ENCODE data around the gene NUTM2F.
"Not testable (repeated sequence)": the region's sequence is repeated elsewhere in the genome, so short reads cannot be mapped to it uniquely, and the experiment has no call there.

Gene NUTM2F, protein sequence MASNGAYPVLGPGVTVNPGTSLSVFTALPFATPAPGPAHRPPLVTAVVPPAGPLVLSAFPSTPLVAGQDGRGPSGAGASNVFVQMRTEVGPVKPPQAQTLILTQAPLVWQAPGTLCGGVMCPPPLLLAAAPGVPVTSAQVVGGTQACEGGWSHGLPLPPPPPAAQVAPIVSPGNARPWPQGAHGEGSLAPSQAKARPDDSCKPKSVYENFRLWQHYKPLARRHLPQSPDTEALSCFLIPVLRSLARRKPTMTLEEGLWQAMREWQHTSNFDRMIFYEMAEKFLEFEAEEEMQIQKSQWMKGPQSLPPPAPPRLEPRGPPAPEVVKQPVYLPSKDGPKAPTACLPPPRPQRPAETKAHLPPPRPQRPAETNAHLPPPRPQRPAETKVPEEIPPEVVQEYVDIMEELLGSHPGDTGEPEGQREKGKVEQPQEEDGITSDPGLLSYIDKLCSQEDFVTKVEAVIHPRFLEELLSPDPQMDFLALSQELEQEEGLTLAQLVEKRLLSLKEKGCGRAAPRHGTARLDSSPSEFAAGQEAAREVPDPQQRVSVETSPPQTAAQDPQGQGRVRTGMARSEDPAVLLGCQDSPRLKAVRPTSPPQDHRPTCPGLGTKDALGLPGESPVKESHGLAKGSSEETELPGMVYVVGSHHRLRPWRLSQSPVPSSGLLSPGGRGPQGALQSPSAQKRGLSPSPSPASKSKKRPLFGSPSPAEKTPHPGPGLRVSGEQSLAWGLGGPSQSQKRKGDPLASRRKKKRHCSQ

DNA sequence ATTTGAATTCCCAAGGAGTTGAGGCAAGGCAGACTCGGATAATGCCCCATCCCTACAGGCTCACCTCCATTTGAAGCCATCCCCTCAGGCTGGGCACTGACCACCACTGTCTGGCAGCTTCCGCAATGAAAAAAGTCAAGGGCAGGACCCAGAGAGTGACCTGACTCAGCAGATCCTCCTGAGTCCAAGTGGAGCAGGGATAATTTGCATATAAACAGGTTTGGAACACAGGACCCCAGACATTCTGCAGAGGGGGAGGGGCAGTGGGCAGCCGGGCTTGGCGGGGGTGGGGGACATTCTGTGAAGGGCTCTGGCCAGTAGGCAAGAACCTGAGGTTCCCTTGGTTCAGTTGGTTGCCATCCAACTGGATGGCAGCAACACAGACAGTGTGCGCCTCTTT, at the start of gene NUTM2F:
NUTM2F (minus strand) TSS at position 101 of the 400 bp plus-strand sequence; CDS start at position 80, 21 bp downstream.
- DNase-seq; in situ Hi-C loops (cut with MboI; ENCODE audit: low pct_unique_long_range_greater_than_20kb, low sequenced_read_pairs): not testable (repeated sequence)

DNA sequence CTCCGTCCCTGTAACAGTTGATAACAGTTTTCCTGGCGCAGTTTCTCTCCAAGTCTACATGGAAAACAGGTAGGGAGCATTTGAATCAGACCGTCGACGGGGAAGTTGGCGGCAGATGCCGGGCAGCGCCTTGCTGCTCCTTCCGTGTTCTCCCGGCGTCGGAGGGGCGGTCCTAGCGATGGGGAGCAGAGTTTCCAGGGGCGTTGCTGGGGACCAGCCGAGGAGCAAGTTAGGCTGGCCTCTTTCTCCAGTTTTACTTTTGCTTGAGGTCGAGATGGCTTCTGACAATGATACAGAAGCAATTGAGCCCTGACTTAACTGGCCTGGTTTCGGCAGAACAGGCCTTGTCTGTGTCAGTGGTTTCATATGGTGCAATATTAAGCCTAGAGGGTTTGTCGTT, 46.8 kb upstream of the NUTM2F start:
- in situ Hi-C loops (cut with MboI; ENCODE audit: low pct_unique_long_range_greater_than_20kb, low sequenced_read_pairs) = not testable (repeated sequence)
- peak; percentile 25 for DNase-seq

DNA sequence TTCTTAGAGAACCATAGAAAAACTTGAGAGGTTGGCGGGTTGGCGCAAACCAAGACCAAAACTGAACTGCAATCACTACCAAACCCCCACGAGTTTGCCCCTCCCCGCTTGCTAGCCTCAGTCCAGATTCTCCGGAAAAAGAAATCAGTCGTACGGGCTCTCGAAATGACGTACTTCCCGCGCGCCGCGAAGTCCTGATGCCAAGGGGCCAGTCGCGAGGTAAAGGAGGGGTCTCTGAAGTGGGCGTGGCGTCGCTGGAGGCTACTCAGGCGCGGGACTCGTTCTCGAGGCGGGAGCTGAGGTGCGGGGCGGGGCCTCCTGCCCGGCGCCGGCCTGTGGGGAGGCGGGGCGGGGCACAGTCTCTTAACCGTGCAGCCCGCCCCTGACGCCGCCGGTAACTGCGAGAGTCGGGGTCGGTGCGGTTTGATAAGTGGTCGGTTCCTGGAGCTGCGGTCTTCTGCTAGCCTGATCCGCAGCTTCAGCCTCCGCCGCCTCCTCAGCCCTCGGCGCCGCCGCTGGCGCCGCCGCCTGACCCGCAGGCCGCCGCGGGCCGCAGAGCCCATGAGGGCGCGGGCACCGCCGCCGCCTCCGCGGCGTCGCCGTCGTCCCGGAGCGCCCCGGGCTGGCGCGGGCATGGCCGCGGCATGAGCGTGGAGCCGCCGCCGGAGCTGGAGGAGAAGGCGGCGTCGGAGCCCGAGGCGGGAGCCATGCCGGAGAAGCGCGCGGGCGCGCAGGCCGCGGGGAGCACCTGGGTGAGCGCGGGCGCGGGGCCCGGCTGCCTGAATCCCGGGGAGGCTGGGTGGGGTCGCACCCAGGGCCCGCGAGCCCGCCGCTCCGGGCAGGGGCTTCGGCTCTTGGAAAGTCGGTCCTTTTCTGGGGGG, 46.0 kb upstream of the NUTM2F start:
- in situ Hi-C loops (cut with MboI; ENCODE audit: low pct_unique_long_range_greater_than_20kb, low sequenced_read_pairs) = not testable (repeated sequence)
- DNase-seq = peak; percentile 89

DNA sequence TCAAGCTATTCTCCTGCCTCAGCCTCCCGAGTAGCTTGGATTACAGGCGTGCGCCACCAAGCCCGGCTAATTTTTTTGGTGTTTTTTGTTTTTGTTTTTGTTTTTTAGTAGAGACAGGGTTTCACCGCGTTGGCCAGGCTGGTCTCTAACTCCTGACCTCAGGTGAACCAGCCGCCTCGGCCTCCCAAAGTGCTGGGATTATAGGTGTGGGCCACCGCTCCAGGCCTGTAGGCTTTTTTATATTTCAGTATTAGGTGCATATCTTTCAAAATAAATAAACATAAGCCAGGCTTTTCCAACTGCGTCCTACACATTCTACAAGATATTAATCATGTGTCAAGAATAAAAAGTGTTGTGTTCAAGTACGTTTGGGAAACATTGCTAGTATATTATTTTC, 45.3 kb upstream of the NUTM2F start:
- DNase-seq; in situ Hi-C loops (cut with MboI; ENCODE audit: low pct_unique_long_range_greater_than_20kb, low sequenced_read_pairs): not testable (repeated sequence)

DNA sequence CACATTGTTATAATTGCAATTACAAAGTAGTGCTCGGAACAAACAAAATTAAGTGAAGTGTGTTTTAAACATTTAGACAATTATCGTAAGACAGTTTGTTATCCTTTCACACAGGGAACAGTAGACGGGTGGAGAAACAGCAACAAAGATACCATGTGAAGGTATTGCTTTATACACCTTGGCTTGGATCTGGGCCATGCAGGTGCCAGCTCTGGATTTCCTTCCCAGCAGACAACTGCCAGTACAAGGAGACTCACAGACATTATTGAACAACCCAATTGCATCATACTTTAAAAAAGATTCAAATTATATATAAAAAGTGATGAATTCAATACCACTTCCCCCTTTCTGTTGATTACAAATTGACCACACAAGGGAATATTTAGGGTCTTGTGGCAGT, 41.8 kb upstream of the NUTM2F start:
- DNase-seq; in situ Hi-C loops (cut with MboI; ENCODE audit: low pct_unique_long_range_greater_than_20kb, low sequenced_read_pairs): not testable (repeated sequence)

DNA sequence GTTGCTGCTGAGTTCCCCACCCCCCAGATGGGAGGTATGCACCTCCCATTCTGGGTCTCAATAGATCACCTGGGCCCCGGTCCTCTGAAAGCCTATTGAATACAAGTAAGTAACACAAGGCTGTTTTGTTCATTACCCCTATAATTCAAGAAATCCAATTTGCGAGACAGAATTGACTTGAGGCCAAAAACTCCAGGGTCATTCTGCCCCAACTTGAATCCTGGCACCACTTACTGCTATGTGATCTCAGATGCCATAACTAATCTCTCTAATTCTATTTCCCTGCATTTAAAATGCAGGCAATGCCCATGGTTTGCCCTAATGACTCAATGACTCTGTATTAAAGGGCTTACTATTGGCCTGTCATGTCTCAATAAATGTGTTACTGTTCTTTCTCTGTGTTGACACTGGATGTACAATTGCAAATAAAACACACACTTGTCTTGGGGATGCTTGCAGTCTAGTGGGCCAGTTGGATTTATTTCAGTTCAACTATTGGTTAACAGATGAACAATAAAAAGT, 35.7 kb upstream of the NUTM2F start:
- in situ Hi-C loops (cut with MboI; ENCODE audit: low pct_unique_long_range_greater_than_20kb, low sequenced_read_pairs); DNase-seq: not testable (repeated sequence)

DNA sequence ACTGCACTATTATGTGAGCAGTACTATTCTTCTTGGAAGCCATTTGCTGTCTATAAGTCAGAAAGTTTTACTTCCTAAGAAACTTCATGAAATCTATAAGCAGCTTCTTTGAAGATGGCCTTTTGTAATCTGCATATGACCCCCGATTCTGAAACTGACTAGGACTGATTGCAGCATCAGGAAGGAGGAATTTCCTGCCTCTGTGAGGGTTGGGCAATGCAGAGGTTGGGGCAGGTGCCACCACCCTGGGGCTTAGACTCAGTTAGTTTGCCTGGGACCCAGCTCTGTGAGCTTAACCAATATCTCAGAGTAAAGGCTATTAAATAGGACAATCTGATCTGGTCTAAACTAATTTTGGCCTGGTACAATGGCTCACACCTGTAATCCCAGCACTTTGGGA, 28.7 kb upstream of the NUTM2F start:
- in situ Hi-C loops (cut with MboI; ENCODE audit: low pct_unique_long_range_greater_than_20kb, low sequenced_read_pairs); DNase-seq: not testable (repeated sequence)

DNA sequence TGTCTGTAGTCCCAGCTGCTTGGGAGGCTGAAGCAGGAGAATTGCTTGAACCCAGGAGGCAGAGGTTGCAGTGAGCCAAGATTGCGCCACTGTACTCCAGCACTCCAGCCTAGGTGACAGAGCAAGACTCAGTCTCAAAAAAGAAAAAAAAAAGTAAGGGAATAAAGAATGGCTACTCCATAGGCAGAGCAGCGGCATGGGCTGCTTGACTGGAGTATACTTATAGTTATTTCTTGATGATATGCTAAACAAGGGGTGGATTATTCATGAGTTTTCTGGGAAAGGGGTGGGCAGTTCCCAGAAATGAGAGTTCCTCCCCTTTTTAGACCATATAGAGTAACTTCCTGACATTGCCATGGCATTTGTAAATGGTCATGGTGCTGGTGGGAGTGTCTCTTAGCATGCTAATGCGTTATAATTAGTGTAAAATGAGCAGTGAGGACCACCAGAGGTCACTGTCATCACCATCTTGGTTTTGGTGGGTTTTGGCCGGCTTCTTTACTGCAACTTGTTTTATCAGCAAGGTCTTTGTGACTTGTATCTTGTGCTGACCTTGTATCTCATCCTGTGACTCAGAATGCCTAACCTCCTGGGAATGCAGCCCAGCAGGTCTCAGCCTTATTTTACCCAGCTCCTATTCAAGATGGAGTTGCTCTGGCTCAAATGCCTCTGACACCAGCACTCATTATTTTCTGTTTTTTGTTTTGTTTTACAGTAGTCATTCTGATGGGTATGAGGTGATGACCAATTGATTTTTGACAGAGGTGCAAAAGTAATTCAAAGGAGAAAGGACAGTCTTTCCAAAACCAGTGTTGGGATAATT, 23.7 kb upstream of the NUTM2F start:
- in situ Hi-C loops (cut with MboI; ENCODE audit: low pct_unique_long_range_greater_than_20kb, low sequenced_read_pairs); DNase-seq: not testable (repeated sequence)

DNA sequence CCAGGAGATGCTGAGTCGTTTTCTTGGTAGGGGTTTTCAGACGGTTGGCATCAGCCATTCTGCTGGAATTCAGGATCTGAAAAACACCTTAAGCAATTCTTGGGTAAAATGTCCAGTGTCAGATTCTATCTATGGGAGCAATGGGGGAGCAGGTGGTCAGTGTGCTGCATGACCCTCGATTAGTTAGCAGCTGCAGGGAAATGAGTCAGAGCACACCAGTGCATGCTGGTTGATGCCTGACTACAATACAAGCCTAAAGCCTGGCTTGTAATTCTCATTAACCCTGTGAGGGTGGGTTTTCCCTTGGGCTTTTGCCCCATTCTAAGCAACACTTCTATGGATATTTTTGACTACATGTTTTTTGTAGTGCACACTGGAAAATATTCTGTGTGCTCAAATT, 20.3 kb upstream of the NUTM2F start:
- in situ Hi-C loops (cut with MboI; ENCODE audit: low pct_unique_long_range_greater_than_20kb, low sequenced_read_pairs); DNase-seq: not testable (repeated sequence)

DNA sequence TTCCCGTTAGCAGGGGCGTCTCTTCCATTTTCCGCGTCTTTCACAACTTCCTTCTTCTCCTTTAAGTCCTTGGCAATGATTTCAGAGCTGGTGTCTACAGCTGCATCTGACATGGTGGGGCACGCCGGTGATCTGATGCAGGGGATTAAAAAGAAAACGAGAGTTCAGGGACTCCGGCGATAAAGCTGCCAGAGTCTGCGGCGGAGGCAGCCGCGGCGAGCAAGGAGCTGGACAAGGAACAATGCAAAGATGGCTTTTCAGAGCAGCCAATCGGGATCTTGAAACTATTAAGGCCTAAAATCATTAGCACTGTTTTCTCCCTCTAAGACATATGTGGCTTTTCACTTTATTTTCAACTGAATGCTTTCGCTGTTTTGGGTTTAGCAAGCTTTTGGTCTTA, 19.0 kb upstream of the NUTM2F start:
- in situ Hi-C loops (cut with MboI; ENCODE audit: low pct_unique_long_range_greater_than_20kb, low sequenced_read_pairs); DNase-seq: not testable (repeated sequence)

DNA sequence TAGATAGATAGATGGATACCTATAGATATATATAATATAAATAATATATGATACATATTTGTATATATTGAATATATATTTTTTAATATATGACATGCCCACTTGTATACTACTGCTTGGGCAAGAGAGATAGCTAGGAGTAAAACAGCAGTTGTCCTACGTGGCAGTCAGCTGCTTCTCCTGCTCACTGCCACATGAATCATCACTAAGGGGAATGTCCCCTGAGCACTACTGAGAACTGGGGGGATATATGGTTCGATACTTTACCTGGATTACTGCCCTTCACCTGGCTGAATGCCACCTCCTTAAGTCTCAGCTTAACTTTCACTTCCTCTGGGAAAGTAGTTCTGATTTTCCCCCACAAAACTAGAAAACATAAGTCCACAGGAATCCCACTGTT, 13.3 kb upstream of the NUTM2F start:
- in situ Hi-C loops (cut with MboI; ENCODE audit: low pct_unique_long_range_greater_than_20kb, low sequenced_read_pairs); DNase-seq: not testable (repeated sequence)

DNA sequence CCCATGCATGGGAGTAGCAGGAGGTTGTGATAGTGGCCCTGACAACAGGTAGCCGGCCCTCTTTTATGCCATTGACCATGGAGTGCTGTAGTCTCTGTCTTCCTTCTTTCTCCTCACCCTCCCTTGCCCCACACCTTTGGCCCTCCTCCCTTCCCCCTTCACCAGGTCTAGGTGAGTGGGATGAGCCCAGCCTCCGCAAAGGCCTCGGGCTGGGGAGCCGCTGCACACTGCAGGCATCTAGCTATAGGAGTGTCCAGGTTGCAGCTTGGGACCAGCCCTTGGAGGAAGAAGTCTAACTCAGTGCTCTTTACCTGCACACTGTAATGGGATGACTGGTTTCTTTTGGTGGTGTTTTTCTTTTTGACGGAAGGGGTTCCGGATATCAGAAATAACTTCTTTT, 12.3 kb upstream of the NUTM2F start:
- in situ Hi-C loops (cut with MboI; ENCODE audit: low pct_unique_long_range_greater_than_20kb, low sequenced_read_pairs); DNase-seq: not testable (repeated sequence)

DNA sequence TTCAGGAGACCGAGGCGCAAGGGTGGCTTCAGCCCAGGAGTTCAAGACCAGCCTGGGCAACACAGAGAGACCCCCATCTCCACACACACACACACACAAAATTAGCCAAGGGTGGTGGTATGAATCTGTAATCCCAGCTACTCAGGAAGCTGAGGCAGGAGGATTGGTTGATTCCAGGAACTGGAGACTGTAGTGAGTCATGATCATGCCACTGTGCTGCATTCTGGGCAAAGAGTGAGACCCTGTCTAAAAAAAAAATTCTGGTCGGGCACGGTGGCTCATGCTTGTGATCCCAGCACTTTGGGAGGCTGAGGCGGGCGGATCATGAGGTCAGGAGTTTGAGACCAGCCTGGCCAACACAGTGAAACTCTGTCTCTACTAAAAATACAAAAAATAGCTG, 11.2 kb upstream of the NUTM2F start:
- DNase-seq; in situ Hi-C loops (cut with MboI; ENCODE audit: low pct_unique_long_range_greater_than_20kb, low sequenced_read_pairs): not testable (repeated sequence)

DNA sequence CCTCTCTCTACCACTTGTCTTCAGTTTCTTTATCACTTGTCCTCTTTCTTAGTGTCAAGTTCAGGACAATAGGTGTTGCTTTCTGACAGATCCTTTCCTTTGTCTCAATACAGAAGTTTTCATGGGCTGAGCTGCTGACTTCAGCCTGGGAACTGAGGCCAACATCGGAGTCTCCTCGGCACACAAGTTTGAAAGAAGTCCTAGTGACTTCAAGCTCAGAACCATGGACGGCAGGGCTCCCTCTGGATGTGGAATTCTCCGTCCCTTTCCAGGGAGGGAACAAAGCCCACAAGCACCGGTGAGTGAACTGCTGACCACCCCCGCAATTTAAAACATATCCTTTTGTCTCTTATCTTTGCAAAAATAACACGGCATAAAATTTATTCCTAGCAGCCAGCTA, 10.3 kb upstream of the NUTM2F start:
- DNase-seq; in situ Hi-C loops (cut with MboI; ENCODE audit: low pct_unique_long_range_greater_than_20kb, low sequenced_read_pairs): not testable (repeated sequence)

DNA sequence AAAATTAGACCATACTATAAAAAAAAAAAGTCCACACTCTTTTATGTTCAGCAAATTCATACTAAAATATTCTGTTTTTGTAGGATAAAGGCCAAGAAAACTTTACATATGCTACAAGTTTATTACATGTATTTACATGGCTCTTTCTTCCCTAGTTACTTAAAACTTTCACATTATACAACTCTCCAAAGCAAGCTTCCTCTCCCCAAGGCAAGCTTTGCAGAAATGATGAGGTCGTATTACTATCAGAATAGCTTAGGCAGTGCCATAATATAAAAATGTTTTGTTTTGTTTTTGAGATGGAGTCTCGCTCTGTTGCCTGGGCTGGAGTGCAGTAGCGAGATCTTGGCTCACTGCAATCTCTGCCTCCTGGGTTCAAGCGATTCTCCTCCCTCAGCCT, 8.0 kb upstream of the NUTM2F start:
- DNase-seq; in situ Hi-C loops (cut with MboI; ENCODE audit: low pct_unique_long_range_greater_than_20kb, low sequenced_read_pairs): not testable (repeated sequence)

DNA sequence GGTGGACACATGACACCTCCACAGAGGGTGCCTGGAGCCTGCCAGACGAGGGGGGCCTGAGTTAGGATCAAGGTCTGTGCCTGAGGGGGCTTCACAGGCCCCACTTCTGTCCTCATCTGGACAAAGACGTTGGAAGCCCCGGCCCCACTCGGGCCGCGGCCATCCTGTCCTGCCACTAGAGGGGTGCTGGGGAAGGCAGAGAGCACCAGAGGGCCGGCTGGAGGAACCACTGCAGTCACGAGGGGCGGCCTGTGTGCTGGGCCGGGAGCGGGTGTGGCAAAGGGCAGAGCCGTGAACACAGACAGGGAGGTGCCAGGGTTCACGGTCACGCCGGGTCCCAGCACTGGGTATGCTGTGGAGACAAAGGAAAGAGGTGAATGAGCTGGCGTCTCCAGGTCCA, 2.9 kb downstream of the NUTM2F start:
- in situ Hi-C loops (cut with MboI; ENCODE audit: low pct_unique_long_range_greater_than_20kb, low sequenced_read_pairs); DNase-seq: not testable (repeated sequence)

DNA sequence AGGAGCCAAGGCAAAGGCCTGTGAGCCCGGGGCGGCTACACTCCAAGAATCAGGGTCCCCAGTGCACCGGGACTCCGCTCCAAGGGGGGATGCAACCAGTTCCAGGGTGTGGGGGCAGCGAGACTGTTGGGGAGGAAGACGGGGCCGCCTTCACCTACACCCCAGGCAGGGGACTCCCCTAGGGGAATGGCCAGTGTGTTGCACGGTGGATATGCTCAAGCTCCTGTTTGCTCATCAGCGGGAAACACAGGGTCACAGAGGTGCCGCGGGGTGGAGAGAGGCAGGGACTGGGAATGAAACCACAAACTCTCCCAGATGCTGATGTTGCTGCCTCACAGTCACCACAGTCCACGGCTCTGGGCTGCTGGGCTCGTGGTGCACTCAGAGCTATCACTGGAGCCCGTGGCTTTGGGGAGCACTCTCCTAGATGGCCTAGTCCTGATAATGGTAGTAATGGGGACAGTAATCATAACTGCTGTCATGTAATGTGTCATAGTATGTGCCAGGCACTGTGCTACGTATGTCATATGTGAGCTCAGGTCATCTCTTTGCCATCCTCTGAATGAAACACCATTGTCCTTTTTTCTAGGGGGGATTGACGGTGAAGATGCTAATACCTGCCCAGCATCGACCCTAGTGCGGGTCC, 5.2 kb downstream of the NUTM2F start:
- in situ Hi-C loops (cut with MboI; ENCODE audit: low pct_unique_long_range_greater_than_20kb, low sequenced_read_pairs); DNase-seq: not testable (repeated sequence)
